Measurements from ENCODE around the gene STPG1.

- TF ChIP-seq TP53 (CRISPR knock-in tag; IDR thresholded peaks at IDR 0.05) (no peak), CTCF (IDR thresholded peaks at IDR 0.05) (no peak), ESRRA (IDR thresholded peaks at IDR 0.05; ENCODE audit: borderline replicate concordance, low read length) (no peak)
Measured at GRCh38 chr1:24454673-24455072, 41.1 kb upstream of the STPG1 start.

All from A549 (cell line).